WTC11 (cell line): Measurements from ENCODE around the gene GRB10.

Experiments used
- FOXJ3 ChIP-seq: sonication (generic); formaldehyde crosslinking; IDR thresholded peaks from 2 replicates; pipeline ENCODE4 v1.9.0; 2021; ENCODE audit warnings: missing genetic modification reagents, mild to moderate bottlenecking, borderline replicate concordance
- FOXK1 ChIP-seq: sonication (generic); formaldehyde crosslinking; IDR thresholded peaks from 2 replicates; pipeline ENCODE4 v1.8.0; 2022; ENCODE audit warnings: mild to moderate bottlenecking, moderate library complexity, missing genetic modification reagents
- NFYB ChIP-seq: sonication (generic); formaldehyde crosslinking; conservative IDR thresholded peaks from 2 replicates; pipeline ENCODE4 v1.8.0; 2022; ENCODE audit warnings: low read depth, missing genetic modification reagents
- SP1 ChIP-seq: sonication (generic); formaldehyde crosslinking; conservative IDR thresholded peaks from 2 replicates; pipeline ENCODE4 v1.8.1; 2022; ENCODE audit warnings: missing genetic modification reagents
- TEAD1 ChIP-seq: sonication (generic); formaldehyde crosslinking; IDR thresholded peaks from 2 replicates; pipeline ENCODE4 v1.8.0; 2022; ENCODE audit warnings: mild to moderate bottlenecking, missing genetic modification reagents
- TF ChIP-seq, protein P1 (sequence below): sonication (generic); formaldehyde crosslinking; IDR thresholded peaks from 2 replicates; pipeline ENCODE4 v1.8.0; 2022; ENCODE audit warnings: mild to moderate bottlenecking, missing genetic modification reagents
- TF ChIP-seq, protein P2 (sequence below): fragments of 200-600 bp; IDR thresholded peaks from 2 replicates; pipeline ENCODE4 v1.8.0; 2022; ENCODE audit warnings: antibody characterized with exemption
- TF ChIP-seq, protein P3 (sequence below): sonication (generic); formaldehyde crosslinking; IDR thresholded peaks from 2 replicates; pipeline ENCODE4 v1.8.0; 2023; ENCODE audit warnings: mild to moderate bottlenecking, missing genetic modification reagents
- TF ChIP-seq, protein P4 (sequence below): sonication (generic); formaldehyde crosslinking; IDR thresholded peaks from 2 replicates; pipeline ENCODE4 v1.8.0; 2022; ENCODE audit warnings: mild to moderate bottlenecking, missing genetic modification reagents
- TF ChIP-seq, protein P5 (sequence below): sonication (generic); formaldehyde crosslinking; IDR thresholded peaks from 2 replicates; pipeline ENCODE4 v1.8.0; 2022; ENCODE audit warnings: mild to moderate bottlenecking, missing genetic modification reagents

DNA sequence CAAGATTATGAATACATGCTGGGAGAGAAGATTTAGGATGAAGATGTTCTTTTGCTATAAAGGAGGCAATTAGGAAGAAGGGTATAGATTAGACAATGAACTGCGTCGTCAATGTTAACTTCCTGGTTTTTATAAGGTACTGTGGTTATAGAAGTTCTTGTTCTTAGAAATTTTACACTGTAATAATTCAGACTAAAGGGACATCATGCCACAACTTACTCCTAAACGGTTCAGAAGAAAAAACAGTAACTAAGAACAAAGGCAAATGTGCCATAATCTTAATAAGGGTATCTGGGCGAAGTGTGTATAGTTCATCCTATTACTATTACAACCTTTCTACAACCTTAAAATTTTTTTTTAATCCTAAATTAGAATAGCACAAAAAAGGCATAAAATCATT, 186.2 kb downstream of the GRB10 start:
- TF ChIP-seq NFYB (CRISPR knock-in tag): no peak
- TF ChIP-seq, protein P1, sequence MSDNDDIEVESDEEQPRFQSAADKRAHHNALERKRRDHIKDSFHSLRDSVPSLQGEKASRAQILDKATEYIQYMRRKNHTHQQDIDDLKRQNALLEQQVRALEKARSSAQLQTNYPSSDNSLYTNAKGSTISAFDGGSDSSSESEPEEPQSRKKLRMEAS (CRISPR knock-in tag): no peak
- TF ChIP-seq, protein P2, sequence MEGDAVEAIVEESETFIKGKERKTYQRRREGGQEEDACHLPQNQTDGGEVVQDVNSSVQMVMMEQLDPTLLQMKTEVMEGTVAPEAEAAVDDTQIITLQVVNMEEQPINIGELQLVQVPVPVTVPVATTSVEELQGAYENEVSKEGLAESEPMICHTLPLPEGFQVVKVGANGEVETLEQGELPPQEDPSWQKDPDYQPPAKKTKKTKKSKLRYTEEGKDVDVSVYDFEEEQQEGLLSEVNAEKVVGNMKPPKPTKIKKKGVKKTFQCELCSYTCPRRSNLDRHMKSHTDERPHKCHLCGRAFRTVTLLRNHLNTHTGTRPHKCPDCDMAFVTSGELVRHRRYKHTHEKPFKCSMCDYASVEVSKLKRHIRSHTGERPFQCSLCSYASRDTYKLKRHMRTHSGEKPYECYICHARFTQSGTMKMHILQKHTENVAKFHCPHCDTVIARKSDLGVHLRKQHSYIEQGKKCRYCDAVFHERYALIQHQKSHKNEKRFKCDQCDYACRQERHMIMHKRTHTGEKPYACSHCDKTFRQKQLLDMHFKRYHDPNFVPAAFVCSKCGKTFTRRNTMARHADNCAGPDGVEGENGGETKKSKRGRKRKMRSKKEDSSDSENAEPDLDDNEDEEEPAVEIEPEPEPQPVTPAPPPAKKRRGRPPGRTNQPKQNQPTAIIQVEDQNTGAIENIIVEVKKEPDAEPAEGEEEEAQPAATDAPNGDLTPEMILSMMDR: no peak
- no peak for TF ChIP-seq FOXJ3
- TF ChIP-seq FOXK1 (CRISPR knock-in tag): no peak
- no peak for TF ChIP-seq TEAD1 (CRISPR knock-in tag)
- TF ChIP-seq SP1 (CRISPR knock-in tag): no peak
- TF ChIP-seq, protein P3, sequence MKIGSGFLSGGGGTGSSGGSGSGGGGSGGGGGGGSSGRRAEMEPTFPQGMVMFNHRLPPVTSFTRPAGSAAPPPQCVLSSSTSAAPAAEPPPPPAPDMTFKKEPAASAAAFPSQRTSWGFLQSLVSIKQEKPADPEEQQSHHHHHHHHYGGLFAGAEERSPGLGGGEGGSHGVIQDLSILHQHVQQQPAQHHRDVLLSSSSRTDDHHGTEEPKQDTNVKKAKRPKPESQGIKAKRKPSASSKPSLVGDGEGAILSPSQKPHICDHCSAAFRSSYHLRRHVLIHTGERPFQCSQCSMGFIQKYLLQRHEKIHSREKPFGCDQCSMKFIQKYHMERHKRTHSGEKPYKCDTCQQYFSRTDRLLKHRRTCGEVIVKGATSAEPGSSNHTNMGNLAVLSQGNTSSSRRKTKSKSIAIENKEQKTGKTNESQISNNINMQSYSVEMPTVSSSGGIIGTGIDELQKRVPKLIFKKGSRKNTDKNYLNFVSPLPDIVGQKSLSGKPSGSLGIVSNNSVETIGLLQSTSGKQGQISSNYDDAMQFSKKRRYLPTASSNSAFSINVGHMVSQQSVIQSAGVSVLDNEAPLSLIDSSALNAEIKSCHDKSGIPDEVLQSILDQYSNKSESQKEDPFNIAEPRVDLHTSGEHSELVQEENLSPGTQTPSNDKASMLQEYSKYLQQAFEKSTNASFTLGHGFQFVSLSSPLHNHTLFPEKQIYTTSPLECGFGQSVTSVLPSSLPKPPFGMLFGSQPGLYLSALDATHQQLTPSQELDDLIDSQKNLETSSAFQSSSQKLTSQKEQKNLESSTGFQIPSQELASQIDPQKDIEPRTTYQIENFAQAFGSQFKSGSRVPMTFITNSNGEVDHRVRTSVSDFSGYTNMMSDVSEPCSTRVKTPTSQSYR (CRISPR knock-in tag): no peak
- TF ChIP-seq, protein P4, sequence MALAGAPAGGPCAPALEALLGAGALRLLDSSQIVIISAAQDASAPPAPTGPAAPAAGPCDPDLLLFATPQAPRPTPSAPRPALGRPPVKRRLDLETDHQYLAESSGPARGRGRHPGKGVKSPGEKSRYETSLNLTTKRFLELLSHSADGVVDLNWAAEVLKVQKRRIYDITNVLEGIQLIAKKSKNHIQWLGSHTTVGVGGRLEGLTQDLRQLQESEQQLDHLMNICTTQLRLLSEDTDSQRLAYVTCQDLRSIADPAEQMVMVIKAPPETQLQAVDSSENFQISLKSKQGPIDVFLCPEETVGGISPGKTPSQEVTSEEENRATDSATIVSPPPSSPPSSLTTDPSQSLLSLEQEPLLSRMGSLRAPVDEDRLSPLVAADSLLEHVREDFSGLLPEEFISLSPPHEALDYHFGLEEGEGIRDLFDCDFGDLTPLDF (CRISPR knock-in tag): no peak
- TF ChIP-seq, protein P5, sequence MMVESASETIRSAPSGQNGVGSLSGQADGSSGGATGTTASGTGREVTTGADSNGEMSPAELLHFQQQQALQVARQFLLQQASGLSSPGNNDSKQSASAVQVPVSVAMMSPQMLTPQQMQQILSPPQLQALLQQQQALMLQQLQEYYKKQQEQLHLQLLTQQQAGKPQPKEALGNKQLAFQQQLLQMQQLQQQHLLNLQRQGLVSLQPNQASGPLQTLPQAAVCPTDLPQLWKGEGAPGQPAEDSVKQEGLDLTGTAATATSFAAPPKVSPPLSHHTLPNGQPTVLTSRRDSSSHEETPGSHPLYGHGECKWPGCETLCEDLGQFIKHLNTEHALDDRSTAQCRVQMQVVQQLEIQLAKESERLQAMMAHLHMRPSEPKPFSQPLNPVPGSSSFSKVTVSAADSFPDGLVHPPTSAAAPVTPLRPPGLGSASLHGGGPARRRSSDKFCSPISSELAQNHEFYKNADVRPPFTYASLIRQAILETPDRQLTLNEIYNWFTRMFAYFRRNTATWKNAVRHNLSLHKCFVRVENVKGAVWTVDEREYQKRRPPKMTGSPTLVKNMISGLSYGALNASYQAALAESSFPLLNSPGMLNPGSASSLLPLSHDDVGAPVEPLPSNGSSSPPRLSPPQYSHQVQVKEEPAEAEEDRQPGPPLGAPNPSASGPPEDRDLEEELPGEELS (CRISPR knock-in tag): no peak
